ENCODE data around the gene NCK2.
"Not testable (repeated sequence)": the region's sequence is repeated elsewhere in the genome, so short reads cannot be mapped to it uniquely, and the experiment has no call there.

Gene NCK2

DNA sequence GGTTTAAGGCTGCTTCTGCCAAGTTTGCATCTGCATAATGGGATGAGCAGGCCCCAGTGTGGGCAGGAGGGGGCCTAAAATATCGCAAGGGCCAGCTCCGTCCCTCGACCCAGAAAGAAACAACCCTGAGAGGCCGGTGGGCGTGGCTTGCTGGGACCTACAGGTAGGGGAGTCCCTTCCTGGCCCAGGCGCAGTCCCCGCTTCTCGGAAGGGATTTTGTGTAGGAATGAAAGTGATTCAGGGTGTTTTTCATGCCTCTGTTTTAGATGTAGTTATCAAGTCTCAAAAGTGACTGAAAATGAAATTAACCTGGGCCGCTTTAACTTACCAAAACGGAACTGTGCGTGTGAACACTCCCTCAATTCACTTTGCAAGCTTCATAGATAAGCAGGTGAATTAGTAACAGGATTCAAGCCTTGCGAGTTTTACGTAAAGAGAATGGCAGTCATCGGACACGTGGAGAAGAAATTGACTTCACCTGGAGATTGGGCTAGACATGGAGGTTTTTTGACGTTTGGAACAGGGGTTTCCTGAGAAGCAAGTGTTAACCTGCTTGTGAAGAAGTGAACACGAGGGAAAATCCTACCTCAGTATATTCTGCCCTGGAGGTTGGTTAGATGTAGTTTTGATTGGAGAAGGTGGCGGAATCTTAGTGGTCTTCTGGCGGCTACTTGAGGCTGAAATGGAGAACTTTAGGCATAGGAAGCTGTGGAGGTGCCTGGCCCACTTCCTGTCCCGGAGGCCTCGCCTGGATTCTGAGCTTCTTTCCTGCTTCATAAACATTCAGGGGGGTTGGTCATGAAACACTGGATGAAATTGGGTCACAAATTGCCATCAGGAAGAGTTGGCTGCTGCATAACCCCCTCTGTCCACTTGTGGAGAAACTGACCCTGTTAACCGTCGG, 1.7 kb downstream of the NCK2 start:
- Mint-ChIP-seq H3K36me3 (peaks cover 60% of the 10 kb centered on the region), H3K27ac (peak overlapping the region; percentile 90), H3K4me1 (peaks cover 80% of the 10 kb centered on the region), H3K9me3 (no peaks in the 10 kb centered on the region), H3K4me3 (peak overlapping the region; percentile 93)
- DNase-seq (ENCODE audit: low spot score in 2 of 2): peak; percentile 65 to 90
- peak; percentile 67 for ATAC-seq

DNA sequence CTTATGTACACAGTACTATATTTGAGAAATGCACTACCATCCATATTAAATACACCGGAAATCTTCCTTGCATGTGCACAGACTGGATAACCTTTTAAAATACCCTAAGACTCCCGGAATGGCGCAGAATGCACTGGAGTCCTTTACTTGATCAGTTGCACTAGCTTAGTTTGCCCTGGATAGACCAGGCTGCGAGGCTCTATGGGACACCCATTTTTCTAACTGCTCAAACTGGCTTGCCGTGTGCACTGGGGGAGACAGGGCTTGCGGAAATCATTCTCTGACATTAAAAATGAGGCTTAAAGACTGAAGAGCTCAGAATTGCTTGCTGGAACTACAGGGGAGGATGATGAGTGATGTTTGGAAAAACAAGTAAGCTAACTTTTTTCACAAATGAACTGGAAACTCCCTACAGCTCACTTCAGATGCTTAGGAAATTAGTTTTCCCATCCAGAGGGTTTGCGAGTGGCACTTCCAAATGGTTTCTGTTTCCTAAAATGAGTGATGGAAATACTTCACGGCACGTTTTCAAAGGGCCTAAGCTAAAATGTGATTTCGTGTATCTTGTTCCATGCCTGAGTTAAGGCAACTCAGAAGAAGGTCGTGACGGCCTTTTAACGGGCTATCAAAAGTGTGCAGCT, 2.7 kb downstream of the NCK2 start:
- peak overlapping the region; percentile 90 for H3K27ac Mint-ChIP-seq
- DNase-seq (ENCODE audit: low spot score in 2 of 2): no peak
- H3K4me1 Mint-ChIP-seq: peaks cover 75% of the 10 kb centered on the region
- H3K9me3 Mint-ChIP-seq: no peaks in the 10 kb centered on the region
- ATAC-seq: no peak
- H3K36me3 Mint-ChIP-seq: peaks cover 67% of the 10 kb centered on the region
- peak overlapping the region; percentile 93 for H3K4me3 Mint-ChIP-seq

DNA sequence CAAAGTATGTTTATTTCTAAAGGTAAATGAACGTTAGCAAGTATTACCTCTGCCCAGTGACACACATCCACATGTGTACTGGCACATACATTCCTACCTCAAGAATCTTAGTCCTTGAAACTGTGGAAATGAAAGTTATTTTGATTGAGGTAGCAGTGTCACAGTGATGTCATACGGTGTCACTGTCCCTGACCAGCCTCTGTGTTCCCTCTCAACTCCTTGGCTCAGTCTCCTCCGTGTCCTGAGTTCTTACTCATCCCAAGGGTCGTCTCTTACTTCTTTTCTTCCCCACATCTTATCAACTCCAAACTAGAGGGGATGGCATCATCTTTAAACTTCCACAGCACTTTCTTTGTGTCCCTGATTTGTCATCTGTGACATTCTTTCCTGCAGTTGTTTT, 3.3 kb downstream of the NCK2 start:
- H3K27ac Mint-ChIP-seq: peak overlapping the region; percentile 90
- DNase-seq (ENCODE audit: low spot score in 2 of 2) (no peak), ATAC-seq (peak; percentile 57)
- no peaks in the 10 kb centered on the region for H3K9me3 Mint-ChIP-seq
- H3K36me3 Mint-ChIP-seq: peaks cover 73% of the 10 kb centered on the region
- H3K4me3 Mint-ChIP-seq: peak overlapping the region; percentile 93
- peaks cover 75% of the 10 kb centered on the region for H3K4me1 Mint-ChIP-seq

DNA sequence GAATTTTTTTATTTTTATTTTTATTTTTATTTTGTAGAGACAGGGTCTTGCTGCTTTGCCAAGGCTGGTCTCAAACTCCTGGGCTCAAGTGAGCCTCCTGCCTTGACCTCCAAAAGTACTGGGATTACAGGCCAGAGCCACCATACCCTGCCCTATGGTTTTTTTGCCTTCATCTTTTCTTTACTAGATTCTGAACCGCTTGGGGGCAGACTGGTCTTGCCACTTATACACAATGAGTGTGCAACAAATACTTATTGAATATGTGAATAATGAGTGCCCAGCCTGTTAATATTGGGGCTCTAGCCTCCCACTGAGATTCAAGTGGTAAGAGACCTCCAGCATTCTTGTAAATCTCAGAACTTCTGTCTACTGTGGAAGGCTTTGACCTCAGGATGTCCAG, 3.9 kb downstream of the NCK2 start:
- DNase-seq (ENCODE audit: low spot score in 2 of 2): no peak
- Mint-ChIP-seq H3K4me1 (peaks cover 79% of the 10 kb centered on the region), H3K9me3 (no peaks in the 10 kb centered on the region), H3K36me3 (peaks cover 79% of the 10 kb centered on the region), H3K27ac (peak overlapping the region; percentile 90), H3K4me3 (peak overlapping the region; percentile 93)
- no peak for ATAC-seq

DNA sequence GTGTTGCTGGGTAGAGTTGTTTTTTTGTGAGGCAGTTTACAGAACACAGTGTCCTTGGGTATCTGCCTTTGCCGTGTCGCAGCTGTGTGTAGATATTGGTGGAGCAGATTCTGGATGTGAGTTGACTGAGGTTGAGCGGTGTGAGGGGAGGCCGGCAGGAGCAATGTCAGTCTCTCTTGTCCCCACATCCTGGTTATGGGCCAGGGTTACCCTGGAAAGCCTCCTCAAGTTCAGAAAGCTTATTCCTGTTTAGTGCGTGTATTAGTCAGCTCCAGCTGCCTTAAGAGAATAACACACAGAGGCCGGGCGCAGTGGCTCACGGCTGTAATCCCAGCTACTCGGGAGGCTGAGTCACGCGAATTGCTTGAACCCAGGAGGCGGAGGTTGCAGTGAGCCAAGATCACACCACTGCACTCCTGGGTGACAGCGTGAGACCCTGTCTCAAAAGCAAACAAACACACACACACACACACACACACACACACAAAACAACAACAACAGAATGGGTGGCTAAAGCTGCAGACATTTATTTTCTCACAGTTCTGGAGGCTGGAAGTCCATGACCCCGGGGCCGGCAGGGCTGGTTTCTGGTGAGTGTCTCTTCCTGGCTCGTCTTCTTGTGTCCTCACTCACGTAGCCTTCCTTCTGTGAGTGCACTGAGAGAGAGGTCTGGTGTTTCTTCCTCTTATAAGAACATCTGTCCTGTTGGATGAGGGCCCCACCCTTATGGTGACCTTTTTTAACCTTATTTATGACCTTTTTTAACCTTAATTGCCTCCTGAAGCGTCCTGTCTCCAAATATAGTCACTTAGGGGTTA, 5.1 kb downstream of the NCK2 start:
- Mint-ChIP-seq H3K27ac (peak overlapping the region; percentile 44), H3K36me3 (peaks cover 78% of the 10 kb centered on the region), H3K4me1 (peaks cover 85% of the 10 kb centered on the region), H3K4me3 (peak overlapping the region; percentile 93), H3K9me3 (no peaks in the 10 kb centered on the region)
- ATAC-seq: peak; percentile 32
- no peak for DNase-seq (ENCODE audit: low spot score in 2 of 2)

DNA sequence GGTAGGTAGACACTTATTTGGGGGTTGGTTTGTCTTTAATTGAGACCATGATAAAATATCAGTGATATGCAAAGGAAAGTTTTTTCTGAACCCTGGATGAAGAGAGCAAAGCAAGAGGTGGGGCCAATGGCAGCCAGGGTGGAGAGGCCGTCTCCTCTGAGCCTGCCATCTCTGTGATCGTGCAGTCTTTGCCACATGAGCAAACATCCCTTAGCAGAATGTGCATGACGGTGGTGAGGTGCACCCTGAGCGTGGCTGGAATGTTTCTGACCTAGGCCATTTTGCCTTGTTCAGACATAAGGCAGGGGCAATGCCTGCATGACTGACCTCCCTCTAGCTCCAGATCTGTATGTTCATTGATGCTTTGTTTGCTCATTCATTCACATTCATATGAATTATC, 6.0 kb downstream of the NCK2 start:
- no peak for DNase-seq (ENCODE audit: low spot score in 2 of 2)
- Mint-ChIP-seq H3K4me1 (peaks cover 94% of the 10 kb centered on the region), H3K27ac (peak overlapping the region; percentile 44), H3K9me3 (no peaks in the 10 kb centered on the region), H3K36me3 (peaks cover 75% of the 10 kb centered on the region), H3K4me3 (peak overlapping the region; percentile 93)
- no peak for ATAC-seq

DNA sequence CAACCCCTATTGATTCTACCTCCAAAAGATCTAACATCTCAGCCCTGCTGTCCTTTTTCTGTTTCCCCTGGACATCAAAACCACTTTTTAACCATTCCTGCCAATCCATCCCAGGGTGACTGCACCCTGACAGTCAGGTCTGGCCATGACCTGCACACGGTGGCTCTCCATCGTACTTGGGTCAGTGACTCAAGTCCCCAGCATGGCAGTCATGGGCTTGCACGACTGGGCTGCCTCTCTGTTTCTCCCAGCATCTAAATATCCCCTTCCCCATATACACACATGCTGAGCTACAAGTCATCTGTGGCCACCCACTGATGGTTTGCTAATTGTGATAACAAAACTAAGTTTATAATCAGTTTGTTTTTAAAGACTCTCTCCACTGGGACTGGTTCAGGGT, 6.6 kb downstream of the NCK2 start:
- ATAC-seq (no peak), DNase-seq (ENCODE audit: low spot score in 2 of 2) (no peak)
- Mint-ChIP-seq H3K4me1 (peaks cover 94% of the 10 kb centered on the region), H3K27ac (peak overlapping the region; percentile 44), H3K4me3 (peak overlapping the region; percentile 93), H3K36me3 (peaks cover 70% of the 10 kb centered on the region), H3K9me3 (no peaks in the 10 kb centered on the region)

GRCh38 chr2:105752691-105753358, 8.1 kb downstream of the NCK2 start:
- Mint-ChIP-seq H3K4me3 (peak overlapping the region; percentile 67), H3K4me1 (peaks cover 94% of the 10 kb centered on the region), H3K9me3 (no peaks in the 10 kb centered on the region), H3K36me3 (peaks cover 65% of the 10 kb centered on the region), H3K27ac (peak overlapping the region; percentile 83)
- DNase-seq (ENCODE audit: low spot score in 2 of 2): no peak
- no peak for ATAC-seq

GRCh38 chr2:105753380-105753779, 8.7 kb downstream of the NCK2 start:
- DNase-seq (ENCODE audit: low spot score in 2 of 2) (peak in 1 of 2 donors; percentile 49), ATAC-seq (no peak)
- Mint-ChIP-seq H3K4me3 (peak overlapping the region; percentile 67), H3K4me1 (peaks cover 92% of the 10 kb centered on the region), H3K9me3 (no peaks in the 10 kb centered on the region), H3K27ac (peak overlapping the region; percentile 83), H3K36me3 (peaks cover 63% of the 10 kb centered on the region)

DNA sequence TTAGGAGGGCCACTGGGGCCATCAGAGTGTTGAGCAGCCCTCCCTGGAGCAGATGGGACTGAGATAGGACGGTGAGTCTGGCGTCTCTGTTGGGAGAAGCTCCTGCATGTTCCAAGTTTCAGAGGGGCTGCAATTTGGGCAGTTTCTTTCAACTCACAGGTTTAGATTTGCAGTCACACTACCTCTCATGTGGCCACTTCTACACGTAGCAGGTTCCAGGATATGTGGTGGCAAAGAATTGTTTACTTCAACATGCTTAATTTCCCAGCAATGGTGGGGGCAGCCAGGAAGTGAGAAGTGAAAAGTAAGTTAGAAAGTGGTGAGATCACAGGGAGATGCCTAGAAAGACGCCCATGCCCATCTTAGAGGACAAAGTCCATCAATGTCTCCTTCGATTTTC, 9.3 kb downstream of the NCK2 start:
- Mint-ChIP-seq H3K9me3 (no peaks in the 10 kb centered on the region), H3K36me3 (peaks cover 64% of the 10 kb centered on the region), H3K27ac (peak overlapping the region; percentile 83), H3K4me1 (peaks cover 92% of the 10 kb centered on the region), H3K4me3 (peak overlapping the region; percentile 67)
- DNase-seq (ENCODE audit: low spot score in 2 of 2): no peak
- ATAC-seq: peak; percentile 78

DNA sequence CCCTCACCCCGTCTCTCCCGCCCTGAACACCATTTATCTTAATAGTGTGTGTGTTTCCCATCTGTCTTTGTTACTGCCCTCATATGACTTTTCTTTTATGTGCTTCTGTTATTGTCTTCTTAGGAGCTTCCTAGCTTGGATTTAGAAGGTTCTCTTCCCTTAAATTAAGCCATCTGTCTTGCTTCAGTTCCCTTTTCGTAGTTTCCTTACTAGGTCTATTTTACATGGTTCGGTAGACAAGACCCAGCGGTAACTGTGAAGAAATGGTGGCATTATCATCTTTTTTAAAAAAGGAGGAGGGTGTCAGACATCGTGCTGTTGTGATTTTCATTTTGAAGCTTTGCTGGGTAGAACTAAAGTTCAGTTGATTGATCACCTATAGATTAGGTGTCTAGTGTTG, 10.3 kb downstream of the NCK2 start:
- ATAC-seq (no peak), DNase-seq (ENCODE audit: low spot score in 2 of 2) (no peak)
- Mint-ChIP-seq H3K4me3 (peak overlapping the region; percentile 67), H3K36me3 (peaks cover 62% of the 10 kb centered on the region), H3K4me1 (peaks cover 91% of the 10 kb centered on the region), H3K9me3 (no peaks in the 10 kb centered on the region), H3K27ac (peak overlapping the region; percentile 83)

- Mint-ChIP-seq H3K27ac (peak overlapping the region; percentile 83), H3K36me3 (peaks cover 62% of the 10 kb centered on the region), H3K4me3 (peak overlapping the region; percentile 67), H3K4me1 (peaks cover 91% of the 10 kb centered on the region), H3K9me3 (no peaks in the 10 kb centered on the region)
- DNase-seq (ENCODE audit: low spot score in 2 of 2) (no peak), ATAC-seq (no peak)
Measured at GRCh38 chr2:105755895-105756294, 11.2 kb downstream of the NCK2 start.

GRCh38 chr2:105756435-105756834, 11.7 kb downstream of the NCK2 start:
- Mint-ChIP-seq H3K36me3 (peaks cover 60% of the 10 kb centered on the region), H3K4me3 (peak overlapping the region; percentile 67), H3K4me1 (peaks cover 91% of the 10 kb centered on the region), H3K9me3 (no peaks in the 10 kb centered on the region), H3K27ac (peak overlapping the region; percentile 83)
- DNase-seq (ENCODE audit: low spot score in 2 of 2) (no peak), ATAC-seq (no peak)

- ATAC-seq; DNase-seq (ENCODE audit: low spot score in 2 of 2); H3K9me3 Mint-ChIP-seq: not testable (repeated sequence)
- peak overlapping the region; percentile 83 for H3K27ac Mint-ChIP-seq
- peaks cover 56% of the 10 kb centered on the region for H3K36me3 Mint-ChIP-seq
- H3K4me3 Mint-ChIP-seq: peak overlapping the region; percentile 67
- peaks cover 92% of the 10 kb centered on the region for H3K4me1 Mint-ChIP-seq
Measured at GRCh38 chr2:105756865-105757264, 12.2 kb downstream of the NCK2 start.

DNA sequence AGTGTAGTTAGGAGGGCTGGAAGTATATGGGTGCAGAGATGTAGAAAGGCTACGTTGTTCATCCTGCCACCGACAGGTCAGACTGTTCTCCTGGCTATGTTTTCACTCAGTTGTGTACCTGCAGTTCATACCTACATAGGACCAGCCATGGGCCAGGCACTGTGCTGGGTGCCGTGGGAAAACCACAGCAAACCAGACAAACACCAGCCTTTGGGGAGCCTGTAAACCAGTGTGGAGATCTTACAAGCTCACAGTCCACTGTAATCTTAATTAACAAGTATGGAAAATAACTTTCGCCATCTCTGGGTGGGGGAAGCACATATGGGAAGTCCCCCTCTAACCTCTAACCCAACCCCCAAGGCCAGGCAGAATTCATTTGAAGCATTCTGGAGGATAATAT, 12.7 kb downstream of the NCK2 start:
- Mint-ChIP-seq H3K9me3 (no peaks in the 10 kb centered on the region), H3K4me1 (peaks cover 97% of the 10 kb centered on the region), H3K36me3 (peaks cover 53% of the 10 kb centered on the region), H3K4me3 (peak overlapping the region; percentile 67), H3K27ac (peak overlapping the region; percentile 83)
- DNase-seq (ENCODE audit: low spot score in 2 of 2) (no peak), ATAC-seq (no peak)

Measured in stimulated activated effector memory CD8-positive, alpha-beta T cell treated with anti-CD3 and anti-CD28 coated beads, Interleukin-12 subunit alpha, Interleukin-12 subunit beta, amount 100 ng/mL, for 72 hours (primary cell).